HG03432 (cell line): ENCODE results near the gene CYS1.
"Not testable (repeated sequence)": the region's sequence is repeated elsewhere in the genome, so short reads cannot be mapped to it uniquely, and the experiment has no call there.

ENCODE experiments used
- ATAC-seq: cut with Tn5 transposase; IDR thresholded peaks from one replicate; pipeline ENCODE4 v1.9.1; 2021; ENCODE audit warnings: mild to moderate bottlenecking, moderate library complexity; ENCODE audit not compliant: unreplicated experiment

The CYS1 gene

DNA sequence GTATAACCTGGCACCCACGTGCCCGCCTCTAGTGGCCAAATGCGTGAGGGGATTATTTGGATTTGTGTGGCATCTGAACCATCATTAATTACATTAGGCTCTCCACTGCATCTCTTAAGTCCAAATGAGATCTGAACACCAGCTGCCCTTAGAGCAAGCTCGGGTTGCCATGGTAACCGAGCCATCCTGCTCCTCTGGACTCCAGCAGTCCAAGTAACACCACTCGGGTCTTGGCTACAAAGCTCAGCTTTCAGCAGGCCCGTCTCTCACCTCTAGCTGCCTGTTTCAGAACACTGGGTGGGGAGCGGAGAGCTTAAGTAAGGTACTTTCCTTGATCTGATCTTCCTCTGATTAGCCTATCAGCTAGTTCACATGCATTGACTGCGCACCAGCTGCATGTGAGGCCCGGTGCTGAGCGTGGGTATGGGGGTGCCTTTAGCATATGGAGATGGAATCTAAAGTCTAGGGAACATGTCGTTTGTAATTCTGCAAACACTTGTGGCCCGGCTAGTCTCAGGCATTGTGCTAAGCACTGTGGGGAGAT lies 14.1 kb upstream of the CYS1 start:
- ATAC-seq, result no peak

DNA sequence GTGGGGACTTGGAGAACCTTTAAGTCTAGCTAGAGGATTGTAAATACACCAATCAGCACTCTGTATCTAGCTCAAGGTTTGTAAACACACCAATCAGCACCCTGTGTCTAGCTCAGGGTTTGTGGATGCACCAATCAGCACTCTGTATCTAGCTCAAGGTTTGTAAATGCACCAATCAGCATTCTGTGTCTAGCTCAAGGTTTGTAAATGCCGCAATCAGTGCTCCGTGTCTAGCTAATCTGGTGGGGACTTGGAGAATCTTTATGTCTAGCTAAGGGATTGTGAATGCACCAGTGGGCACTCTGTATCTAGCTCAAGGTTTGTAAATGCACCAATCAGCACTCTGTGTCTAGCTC lies 11.7 kb upstream of the CYS1 start:
- ATAC-seq, result not testable (repeated sequence)

DNA sequence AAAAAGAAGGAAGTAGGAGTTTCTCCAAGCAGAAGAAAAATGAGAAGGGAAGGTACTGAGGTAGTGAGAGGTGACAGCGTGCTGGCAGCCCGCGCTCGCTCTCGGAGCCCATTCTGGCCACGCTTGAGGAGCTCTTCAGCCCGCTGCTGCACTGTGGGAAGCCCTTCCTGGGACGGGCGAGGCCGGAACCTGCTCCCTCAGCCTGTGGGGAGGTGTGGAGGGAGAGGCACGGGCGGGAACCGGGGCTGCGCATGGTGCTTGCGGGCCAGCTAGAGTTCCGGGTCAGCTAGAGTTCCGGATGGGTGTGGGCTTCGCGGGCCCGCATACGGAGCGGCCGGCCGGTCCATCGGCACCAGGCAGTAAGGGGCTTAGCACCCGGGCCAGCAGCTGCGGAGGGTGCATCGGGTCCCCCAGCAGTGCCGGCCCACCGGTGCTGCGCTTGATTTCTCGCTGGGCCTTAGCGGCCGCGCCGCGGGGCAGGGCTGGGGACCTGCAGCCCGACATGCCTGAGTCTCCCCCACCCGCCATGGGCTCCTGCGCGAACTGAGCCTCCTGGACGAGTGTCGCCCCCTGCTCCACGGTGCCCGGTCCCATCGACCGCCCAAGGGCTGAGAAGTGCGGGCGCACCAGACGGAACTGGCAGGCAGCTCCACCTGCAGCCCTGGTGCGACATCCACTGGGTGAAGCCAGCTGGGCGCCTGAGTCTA lies 11.1 kb upstream of the CYS1 start:
- ATAC-seq, result peak; percentile 44

DNA sequence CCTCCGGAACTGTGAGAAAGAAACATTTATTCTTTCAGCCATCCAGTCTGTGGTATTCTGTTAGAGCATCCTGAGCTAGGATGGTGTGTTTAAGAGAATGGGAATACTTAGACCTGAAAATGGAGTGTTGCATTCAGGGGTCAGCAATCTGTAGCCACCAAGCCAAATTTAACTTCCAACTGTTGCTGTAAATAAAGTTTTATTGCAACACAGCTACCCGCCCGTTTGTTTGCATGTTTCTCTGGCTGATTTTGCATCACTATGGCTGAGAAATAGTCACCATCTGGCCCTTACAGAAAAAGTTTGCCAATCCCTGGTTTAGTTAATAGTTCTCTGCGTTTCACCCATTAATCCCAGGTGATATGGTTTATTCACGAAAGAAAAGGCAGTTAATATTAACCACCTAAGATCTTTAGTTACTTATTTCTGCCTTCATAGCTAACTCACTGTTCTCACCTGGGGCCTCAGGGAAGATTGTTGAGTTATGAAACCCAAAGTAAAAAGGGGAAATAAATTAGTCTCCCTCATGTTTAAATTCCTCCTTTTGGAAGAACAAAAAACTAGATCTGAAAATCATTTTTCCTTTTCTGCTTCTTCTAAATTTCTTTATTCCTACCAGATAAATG lies 9.5 kb upstream of the CYS1 start:
- peak; percentile 44 for ATAC-seq

DNA sequence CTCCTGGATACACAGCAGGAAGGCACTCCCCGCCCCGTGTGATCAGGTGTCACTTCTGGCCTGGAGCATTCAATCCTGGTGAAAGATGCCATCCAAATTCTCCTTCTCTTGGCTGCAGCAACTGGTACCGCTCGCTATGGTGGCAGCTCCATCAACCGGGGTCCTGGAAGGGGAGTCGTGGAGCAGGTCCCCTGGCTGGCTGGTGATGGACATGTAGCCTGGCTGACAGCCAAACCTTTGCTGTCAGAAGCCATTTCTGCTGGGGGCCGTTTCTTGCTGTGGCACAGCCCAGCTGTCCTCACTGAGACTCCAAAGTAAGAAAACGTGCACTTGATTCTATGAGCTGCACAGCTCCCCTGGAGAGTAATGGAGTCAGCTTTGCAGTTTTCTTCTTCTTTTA lies 7.1 kb upstream of the CYS1 start:
- no peak for ATAC-seq

DNA sequence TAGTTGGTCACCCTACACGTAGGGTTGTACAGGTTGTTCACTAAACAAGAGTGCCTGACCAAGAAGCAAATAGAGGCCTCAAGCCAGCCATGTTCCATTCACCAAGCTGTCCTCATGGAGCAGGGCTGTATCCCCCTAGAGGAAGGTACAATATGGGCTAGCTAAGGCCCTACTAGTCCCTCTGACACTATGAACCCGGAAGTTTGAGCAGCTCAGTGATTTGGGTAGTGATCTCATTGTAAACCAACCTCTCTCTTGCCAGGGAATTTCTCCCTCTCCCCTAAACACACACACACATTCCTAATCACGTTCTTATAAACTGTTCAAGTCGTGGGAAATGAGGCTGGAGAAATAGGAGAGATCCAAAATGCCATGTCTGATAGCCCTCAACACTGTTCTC lies 6.7 kb upstream of the CYS1 start:
- no peak for ATAC-seq

DNA sequence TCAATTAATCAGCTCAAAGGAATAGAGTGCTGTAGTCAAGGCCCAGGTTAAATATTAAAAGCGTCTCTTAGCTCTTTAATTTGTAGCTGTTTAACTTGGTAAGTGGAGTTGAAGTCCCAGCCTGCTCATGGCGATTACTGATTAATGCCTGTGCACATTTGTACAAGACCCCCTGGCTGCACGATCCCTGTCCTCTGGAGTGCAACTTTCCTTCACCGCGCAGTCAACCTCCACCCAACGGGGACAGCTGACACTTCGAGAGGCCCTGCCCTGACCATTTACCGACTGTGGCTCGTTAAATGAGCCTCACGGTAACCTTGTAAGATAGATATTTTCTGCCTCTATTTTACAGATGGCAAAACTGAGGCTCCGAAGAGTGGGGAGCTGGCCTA lies 5.5 kb upstream of the CYS1 start:
- ATAC-seq, result no peak

DNA sequence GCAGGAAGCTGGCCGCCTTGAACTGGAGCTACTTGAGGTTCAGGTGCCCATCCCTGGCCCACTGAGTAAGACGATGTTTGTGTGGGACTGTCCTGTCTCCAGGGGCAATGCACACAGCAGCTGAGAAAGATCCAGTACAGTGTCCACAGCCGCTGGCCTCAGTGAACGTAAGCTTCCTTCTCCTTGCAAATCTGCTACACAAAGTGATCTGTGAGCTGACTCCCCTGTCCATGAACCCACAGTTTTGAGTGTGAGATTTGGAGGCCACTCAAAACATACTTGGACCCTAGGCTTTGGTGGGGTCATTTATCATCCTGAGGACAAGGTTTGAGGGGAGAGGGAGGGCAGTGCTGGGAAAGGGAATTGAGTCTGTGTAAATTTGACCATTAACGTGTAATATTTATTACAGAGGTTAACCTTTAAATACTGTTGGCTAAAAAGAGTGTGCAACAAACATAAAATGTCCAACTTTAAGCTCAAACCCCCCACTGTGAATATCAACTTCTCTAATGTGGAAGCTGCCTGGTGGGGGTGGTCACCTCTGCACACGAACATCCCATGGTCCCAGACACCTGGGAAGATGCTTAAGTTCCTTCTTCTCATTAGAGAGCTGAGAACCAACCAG lies 4.9 kb upstream of the CYS1 start:
- ATAC-seq, result no peak

DNA sequence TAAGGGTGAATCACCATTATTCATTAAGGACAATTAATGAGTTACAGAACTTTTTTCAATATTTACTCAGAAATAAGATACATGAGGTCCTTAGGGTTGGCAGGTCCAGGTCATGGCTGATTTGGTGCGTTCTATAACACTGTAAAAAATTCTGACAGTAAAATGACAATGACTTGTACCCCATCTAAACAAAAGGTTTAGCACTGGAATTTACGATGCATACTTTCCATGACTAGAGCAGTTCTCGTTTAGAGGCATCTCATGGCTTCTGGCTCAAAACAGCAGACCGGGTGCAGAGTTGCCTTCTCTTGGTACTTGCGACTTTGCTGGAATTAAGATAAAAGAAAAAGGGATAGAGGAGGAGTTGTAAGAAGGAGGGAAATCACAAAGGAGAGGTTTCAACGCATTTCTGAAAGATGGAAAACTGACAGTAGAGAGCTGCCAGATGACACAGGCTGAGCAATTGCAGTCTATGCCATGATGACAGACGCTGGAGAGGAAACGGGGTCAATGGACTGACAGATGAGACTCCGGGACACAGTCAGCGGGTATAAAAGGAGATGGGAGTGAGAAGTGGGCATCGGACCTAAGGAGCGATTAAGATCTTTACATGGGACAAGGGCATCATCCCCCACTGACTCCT lies 4.1 kb upstream of the CYS1 start:
- no peak for ATAC-seq

DNA sequence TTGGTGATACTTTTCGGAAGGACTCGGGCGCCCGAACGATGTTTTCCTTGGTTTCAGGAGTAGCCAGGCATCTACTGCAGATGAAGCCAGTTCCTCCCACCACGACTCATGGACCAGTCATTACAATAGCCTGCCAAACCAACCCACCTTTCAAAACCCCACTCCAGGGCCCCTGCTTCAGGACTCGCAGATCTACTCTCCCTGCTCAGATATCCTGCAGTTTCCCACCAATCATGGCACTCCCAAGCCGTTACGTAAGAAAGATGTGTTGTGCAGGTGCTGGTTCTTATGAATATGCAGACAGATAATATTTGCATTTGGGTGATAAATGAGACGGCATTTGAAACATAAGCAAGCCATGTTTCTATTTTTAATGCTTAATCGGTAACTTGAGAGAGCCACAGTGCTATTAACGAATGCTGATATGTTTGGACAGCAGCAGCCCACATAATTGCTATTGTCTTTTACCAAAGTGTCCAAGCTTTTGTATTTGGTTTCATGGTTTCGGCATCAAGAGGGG lies 3.5 kb upstream of the CYS1 start:
- ATAC-seq, result peak; percentile 25

DNA sequence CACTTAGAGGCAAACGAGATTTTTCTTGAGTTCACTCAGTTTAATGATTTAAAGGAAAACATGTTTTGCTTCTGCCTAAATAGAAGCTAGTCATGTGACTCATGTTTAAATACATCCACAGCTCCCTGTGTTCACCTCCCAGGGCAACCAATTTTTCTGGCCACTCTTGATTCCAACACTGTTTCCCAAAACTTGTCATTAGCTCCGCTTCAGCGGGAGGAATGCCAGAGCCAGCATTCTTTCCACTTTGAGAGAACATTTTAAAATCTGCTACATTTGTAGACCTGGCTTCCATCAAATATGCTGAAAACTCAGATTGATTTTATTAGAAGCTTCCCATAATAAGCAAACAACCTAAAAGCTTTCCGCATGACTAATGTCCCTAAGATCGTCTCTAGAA lies 2.8 kb upstream of the CYS1 start:
- ATAC-seq, result no peak

DNA sequence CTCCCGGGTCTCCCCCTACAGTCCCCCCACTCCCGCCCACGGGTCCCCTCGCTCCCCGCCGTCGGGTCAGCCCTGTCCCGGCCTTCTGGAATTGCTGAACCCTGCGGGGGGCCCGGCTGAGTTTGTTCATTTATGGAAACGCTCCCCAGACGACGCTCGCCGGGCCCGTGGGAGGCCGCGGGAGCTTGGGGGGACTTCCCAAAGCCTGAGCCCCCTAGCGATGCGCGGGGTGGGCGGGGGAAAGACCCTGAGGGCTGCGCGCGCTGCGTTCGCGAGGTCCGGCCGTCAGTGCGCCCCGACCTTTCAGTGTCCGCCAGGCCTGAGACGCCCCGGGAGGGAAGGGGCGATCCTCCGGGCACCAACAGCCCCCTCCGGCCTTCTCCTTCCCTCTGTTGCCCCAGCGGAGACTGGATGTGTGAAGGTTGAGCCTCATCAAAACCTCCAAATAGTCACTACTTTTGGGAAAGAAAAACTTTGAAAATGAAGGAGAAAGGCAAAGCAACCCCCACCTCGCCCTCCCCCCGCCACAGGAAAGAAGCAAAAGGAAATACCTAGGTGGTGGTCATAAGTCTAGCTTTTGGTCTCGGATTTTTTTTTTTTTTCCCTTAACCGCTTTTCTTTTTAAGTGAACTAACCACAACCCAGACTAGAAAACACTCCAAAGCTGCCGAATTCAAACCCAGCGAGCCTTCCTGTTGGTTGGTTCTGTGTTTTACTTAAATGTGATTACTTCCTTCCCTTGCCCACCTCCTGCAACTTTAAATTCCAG lies 509 bp upstream of the CYS1 start:
- ATAC-seq, result peak; percentile 29

DNA sequence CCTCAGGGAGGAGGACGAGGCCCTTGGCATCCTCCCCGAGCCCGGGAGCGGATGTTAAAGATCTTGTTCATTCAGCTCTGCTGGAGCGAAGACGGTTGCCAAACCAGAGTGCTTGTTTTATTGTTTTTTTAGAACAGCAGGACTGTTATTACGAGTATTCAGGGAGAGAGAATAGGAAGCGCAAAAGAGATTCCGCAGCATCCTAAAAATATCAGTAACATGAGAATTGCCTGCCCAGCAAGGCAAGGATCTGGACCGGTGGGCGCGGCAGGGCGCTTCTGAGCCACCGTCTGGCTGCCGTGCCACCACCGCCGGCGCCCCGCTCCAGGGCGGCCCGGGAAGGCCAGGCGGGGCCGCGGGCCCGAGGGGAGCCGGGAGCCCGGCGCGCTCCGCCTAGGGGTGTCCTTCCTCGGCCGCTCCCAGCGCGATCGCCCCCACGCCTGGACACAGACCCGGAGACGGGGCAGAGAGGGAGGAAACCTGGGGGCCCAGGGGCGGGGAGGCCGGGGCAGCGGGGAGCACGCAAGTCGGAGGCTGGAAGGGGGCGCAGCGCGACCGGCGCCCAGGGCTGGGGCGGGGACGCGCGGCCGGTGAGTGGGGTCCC lies 843 bp downstream of the CYS1 start:
- ATAC-seq, result peak; percentile 30

DNA sequence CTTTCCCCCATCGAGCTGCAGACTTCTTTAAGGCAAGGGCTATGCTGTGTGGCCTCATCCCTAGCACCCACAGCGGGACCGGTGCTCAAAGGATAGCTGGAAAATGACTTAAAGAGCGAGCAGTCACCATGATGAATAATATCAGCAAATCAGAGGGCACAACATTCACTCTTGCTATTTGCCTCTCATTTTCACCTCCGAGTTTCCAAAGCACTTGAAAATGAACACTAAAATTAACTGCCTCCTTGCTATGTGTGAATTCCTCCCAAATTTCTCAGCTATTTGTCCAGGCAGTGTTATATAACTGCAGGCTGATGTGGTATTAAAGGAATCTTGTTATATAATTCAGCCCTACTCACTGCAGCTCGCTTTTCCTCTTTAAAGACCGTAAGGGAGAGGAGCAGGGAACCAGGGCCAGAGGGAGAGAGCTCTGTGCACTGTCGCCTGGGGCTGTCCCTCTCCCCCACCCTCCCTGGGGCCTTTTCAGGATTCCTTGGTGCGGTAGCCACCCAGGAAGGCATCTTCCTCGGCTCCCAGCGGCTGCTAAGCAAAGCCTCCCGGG lies 1.4 kb downstream of the CYS1 start:
- ATAC-seq, result no peak

DNA sequence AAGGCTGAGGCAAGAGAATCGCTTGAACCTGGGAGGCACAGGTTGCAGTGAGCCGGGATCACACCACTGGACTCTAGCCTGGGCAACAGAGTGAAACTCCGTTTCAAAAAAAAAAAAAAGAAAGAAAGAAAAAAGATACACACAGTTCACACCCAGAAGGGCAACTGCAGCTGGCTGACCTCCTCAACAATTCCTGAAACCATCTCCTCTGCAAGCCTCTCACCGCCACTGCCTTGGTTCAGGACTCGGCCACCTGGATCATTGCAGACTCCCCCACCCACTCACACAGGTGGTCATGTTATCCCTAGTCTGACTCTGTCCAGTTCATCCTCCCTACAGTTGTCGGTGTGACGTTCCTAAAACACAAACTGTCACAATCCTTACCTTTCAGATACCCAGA lies 2.2 kb downstream of the CYS1 start:
- ATAC-seq, result no peak

DNA sequence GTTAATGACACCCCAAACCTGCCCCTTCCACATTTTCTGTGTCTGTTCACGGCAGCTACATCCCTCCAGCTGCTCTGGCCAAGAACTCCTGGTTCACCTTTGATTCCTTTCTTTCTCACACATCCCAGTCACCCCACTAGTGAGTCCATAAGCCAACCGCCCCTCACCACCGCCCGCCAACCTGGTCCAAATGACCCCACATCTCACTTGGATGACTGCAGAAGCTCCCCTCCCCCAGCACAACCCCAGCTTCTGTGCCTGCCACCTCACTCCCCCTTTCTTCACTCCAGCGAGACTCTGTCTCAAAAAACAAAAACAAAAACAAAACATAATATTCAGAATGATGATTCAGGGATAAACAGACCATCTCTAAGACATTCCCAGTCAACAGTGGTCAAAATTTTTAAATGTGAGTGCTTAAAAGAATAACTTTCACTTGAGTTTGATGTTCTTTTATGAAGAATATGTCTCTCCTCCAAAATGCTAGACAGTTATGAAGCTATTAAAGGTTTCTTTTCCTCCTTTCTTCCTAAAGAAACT lies 3.2 kb downstream of the CYS1 start:
- no peak for ATAC-seq

DNA sequence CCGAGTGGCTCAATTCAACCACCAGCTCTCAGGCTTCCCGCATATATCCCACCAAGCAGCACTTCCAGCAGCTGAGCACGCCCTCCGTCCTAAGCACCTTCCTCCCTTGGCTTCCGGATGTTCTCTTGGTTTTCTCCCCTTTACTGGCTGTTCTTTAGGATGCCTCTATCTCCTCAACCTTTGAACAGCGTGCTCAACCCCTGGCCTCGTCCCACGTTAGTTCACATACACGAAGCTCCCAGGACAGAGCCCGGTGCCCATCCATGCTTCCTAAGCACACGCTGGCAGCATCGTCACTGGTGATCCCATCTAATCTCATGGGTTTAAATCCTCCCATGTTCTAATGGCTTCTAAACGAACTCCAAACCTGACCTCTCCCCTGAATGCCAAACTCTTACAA lies 3.7 kb downstream of the CYS1 start:
- no peak for ATAC-seq

DNA sequence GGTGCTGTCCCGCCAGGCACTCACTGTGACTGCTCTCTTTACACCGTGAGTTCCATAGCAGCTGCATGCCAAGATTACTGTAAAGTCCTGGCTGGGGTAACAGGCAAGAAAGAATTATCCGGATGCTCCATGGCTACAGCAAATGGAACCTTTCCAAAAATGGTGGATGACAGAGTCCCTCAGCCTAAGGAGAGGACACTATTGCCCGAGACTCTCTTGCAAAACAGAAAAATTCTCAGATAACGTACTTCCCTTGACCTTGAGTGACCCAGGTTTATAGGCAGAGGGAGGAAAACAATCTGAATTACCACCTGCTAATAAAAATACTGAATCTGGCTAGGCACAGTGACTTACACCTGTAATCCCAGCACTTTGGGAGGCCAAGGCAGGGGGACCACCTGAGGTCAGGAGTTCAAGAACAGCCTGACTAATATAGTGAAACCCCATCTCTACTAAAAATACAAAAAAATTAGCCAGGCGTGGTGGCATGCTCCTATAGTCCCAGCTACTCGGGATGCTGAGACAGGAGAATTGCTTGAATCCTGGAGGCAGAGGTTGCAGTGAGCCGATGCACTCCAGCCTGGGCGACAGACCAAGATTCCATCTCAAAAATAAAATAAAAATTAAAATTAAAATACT lies 4.5 kb downstream of the CYS1 start:
- ATAC-seq, result no peak

DNA sequence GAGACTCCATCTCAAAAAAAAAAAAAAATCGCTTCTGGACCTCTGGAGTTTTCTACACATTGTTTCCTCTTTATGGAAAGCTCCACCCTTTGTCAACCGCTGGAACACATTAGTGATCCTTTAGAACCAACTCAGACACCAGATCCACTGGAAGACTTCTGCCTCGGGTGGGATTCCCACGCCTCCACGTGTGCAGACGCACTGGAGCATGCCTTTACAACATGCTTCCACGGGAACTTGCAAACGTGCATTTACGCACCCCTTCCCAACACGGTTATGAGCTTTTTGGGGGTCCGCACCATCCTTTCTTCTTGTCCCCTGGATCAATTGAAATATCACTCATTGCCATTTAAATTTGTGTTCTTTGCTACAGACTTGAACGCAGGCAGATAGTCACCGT lies 5.1 kb downstream of the CYS1 start:
- no peak for ATAC-seq
